Measurements from ENCODE around the gene SNX4.

The SNX4 gene

DNA sequence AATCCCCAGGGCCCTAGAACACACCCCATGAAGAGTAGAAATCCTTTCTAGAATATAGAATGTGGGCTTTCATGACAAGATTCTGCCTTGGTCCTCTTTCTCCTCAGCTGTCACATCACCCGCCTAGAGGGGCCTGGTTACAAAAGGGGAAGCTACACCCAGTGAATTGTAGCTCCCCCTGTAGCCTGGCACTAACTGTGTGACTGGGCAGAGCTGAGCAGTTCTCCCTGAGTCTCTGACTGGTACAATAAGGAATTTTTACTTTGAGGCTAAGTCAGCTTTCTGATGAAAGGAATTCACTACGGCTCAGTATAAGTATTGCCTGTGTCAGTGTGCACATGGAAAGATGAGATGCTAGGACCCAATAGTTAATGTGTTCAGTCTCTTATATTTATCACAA lies 116.2 kb downstream of the SNX4 start:
- no peak for DNase-seq (ENCODE audit: low spot score)

- DNase-seq (ENCODE audit: low spot score), result no peak
Observed at GRCh38 chr3:125402639-125403038, 117.4 kb downstream of the SNX4 start.

DNA sequence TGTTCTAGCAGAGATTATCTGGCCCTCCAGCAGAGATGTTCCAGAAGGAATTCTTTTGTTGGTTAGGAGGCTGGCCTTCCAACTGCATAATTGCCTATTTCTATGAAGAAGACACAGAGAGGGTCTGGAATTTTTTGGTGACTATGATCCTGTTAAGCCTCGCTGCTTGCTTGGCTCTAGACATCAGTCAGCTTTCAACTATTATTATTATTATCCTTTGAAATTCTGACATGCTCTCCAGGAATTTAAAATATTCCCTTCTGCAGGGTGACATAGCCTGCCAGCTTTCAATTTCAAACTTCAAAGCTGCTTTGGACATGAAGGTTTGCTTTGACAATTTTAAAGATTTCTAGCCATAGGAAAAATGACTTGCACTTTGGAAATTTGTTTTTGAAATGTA lies 118.6 kb downstream of the SNX4 start:
- no peak for DNase-seq (ENCODE audit: low spot score)

DNA sequence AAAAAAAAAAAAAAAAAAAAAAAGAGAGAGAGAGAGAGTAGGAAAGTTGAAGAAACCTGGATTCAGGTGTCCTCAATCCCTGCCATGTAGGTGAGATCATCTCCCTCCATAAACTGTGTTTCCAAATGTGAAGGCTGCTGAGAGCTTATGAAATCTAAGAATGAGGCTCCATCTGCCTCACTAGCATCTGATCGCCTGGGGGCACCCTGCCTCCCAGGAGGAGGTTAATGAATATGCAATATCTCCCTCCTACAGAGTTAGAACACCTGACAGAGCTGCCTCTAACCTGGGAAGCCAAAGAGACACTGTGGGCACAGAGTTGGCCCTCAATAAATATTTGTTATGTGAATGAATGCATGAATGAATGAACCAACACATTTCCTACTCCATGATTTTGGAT lies 121.0 kb downstream of the SNX4 start:
- no peak for DNase-seq (ENCODE audit: low spot score)

Data from HuH-7.5 (cell line).